Immature natural killer cell (primary cell): ENCODE results near the gene APOL6. TPM values are rescaled to one million over a fixed set of nuclear protein-coding genes. Genes with fewer than 3 reads are reported as not detected.

Source experiments
- DNase-seq, 3 donors: peaks; one replicate each; pipeline ENCODE4 v3.0.0; 2022; ENCODE audit warnings: mixed read lengths in 1 of 3
- H3K27ac Mint-ChIP-seq, 6 donors: one replicate each; pipeline ENCODE4 v1.8.0; 2020; ENCODE audit warnings: mixed read lengths in 6 of 6, mild to moderate bottlenecking in 5 of 6, inconsistent platforms in 4 of 6, moderate library complexity in 3 of 6
- H3K27me3 Mint-ChIP-seq, 3 donors: one replicate each; pipeline ENCODE4 v1.8.0; 2020 to 2021; ENCODE audit warnings: low read depth in 3 of 3, mild to moderate bottlenecking in 3 of 3, mixed read lengths in 3 of 3, moderate library complexity in 3 of 3, inconsistent platforms in 1 of 3
- H3K36me3 Mint-ChIP-seq, 3 donors: one replicate each; pipeline ENCODE4 v1.8.0; 2020; ENCODE audit warnings: mixed read lengths in 3 of 3, inconsistent platforms in 2 of 3, mild to moderate bottlenecking in 2 of 3
- H3K4me1 Mint-ChIP-seq, 2 donors: one replicate each; pipeline ENCODE4 v1.8.0; 2020; ENCODE audit warnings: inconsistent platforms in 2 of 2, mild to moderate bottlenecking in 2 of 2, mixed read lengths in 2 of 2, moderate library complexity in 1 of 2
- H3K4me3 Mint-ChIP-seq, 5 donors: one replicate each; pipeline ENCODE4 v1.8.0; 2020; ENCODE audit warnings: mild to moderate bottlenecking in 5 of 5, mixed read lengths in 5 of 5, inconsistent platforms in 3 of 5, moderate library complexity in 3 of 5
- H3K9me3 Mint-ChIP-seq, 6 donors: one replicate each; pipeline ENCODE4 v1.8.0; 2020; ENCODE audit warnings: mild to moderate bottlenecking in 6 of 6, mixed read lengths in 6 of 6, inconsistent platforms in 4 of 6, moderate library complexity in 3 of 6
- polyA plus RNA-seq, 3 donors: library from polyadenylated mRNA; unstranded; fragments of 300-500 nt; fragmentation: Illumina TruSeq; gene quantifications; one replicate each; pipeline ENCODE4 v1.2.3, GENCODE V29; 2021

Gene APOL6
- polyA plus RNA-seq, 3 donors from 2014 or later = 11.9 to 45.8 (median 18.4) TPM

- Mint-ChIP-seq H3K9me3 (no peaks in the 10 kb centered on the region), H3K4me1 (peaks cover 6 to 14% of the 10 kb centered on the region in 2 donors), H3K27me3 (peaks cover 0 to 3% (median 2%) of the 10 kb centered on the region in 3 donors), H3K36me3 (no peaks in the 10 kb centered on the region), H3K4me3 (no peak overlapping the region), H3K27ac (no peak overlapping the region)
- no peak for DNase-seq
These were observed 13.2 kb upstream of the APOL6 start for GRCh38 chr22:35634943-35635540.

- Mint-ChIP-seq H3K4me3 (no peak overlapping the region), H3K36me3 (no peaks in the 10 kb centered on the region), H3K27me3 (peaks cover 0 to 3% (median 2%) of the 10 kb centered on the region in 3 donors), H3K9me3 (no peaks in the 10 kb centered on the region), H3K4me1 (peaks cover 0 to 5% of the 10 kb centered on the region in 2 donors), H3K27ac (no peak overlapping the region)
- no peak for DNase-seq
These were observed 11.0 kb upstream of the APOL6 start for GRCh38 chr22:35637254-35637653.

- Mint-ChIP-seq H3K4me3 (no peak overlapping the region), H3K27me3 (peaks cover 0 to 2% (median under 1%) of the 10 kb centered on the region in 3 donors), H3K27ac (no peak overlapping the region), H3K9me3 (no peaks in the 10 kb centered on the region), H3K36me3 (no peaks in the 10 kb centered on the region), H3K4me1 (peaks cover 0 to 5% of the 10 kb centered on the region in 2 donors)
- no peak for DNase-seq
These were observed 10.2 kb upstream of the APOL6 start for GRCh38 chr22:35638001-35638400.

GRCh38 chr22:35638410-35638809 is 9.8 kb upstream of the APOL6 start:
- Mint-ChIP-seq H3K36me3 (no peaks in the 10 kb centered on the region), H3K27ac (no peak overlapping the region), H3K4me1 (peaks cover 0 to 4% of the 10 kb centered on the region in 2 donors), H3K9me3 (no peaks in the 10 kb centered on the region), H3K4me3 (no peak overlapping the region), H3K27me3 (peaks cover 0 to 2% (median 0%) of the 10 kb centered on the region in 3 donors)
- no peak for DNase-seq

GRCh38 chr22:35641494-35642120 is 6.6 kb upstream of the APOL6 start:
- Mint-ChIP-seq H3K4me1 (no peaks in the 10 kb centered on the region), H3K9me3 (no peaks in the 10 kb centered on the region), H3K27ac (no peak overlapping the region), H3K4me3 (no peak overlapping the region), H3K27me3 (peaks cover 0 to 3% (median 0%) of the 10 kb centered on the region in 3 donors), H3K36me3 (no peaks in the 10 kb centered on the region)
- no peak for DNase-seq

- no peaks in the 10 kb centered on the region for H3K36me3 Mint-ChIP-seq
- no peak overlapping the region for H3K4me3 Mint-ChIP-seq
- no peak for DNase-seq
- peaks cover 0 to 5% (median 0%) of the 10 kb centered on the region in 3 donors for H3K27me3 Mint-ChIP-seq
- H3K9me3 Mint-ChIP-seq = no peaks in the 10 kb centered on the region
- H3K27ac Mint-ChIP-seq = no peak overlapping the region
- H3K4me1 Mint-ChIP-seq = peaks cover 4% of the 10 kb centered on the region in 2 donors
These were observed 5.9 kb upstream of the APOL6 start for GRCh38 chr22:35642305-35642741.

GRCh38 chr22:35643991-35644390 is 4.3 kb upstream of the APOL6 start:
- Mint-ChIP-seq H3K9me3 (peaks cover 0 to 2% (median 0%) of the 10 kb centered on the region in 6 donors), H3K4me1 (peaks cover 11 to 18% of the 10 kb centered on the region in 2 donors), H3K27ac (peak overlapping the region in 1 of 6 donors; percentile 40), H3K36me3 (peaks cover 0 to 3% (median 3%) of the 10 kb centered on the region in 3 donors), H3K27me3 (peaks cover 3 to 16% (median 4%) of the 10 kb centered on the region in 3 donors), H3K4me3 (no peak overlapping the region)
- DNase-seq = no peak

GRCh38 chr22:35645646-35646045 is 2.6 kb upstream of the APOL6 start:
- peaks cover 6 to 9% (median 7%) of the 10 kb centered on the region in 3 donors for H3K36me3 Mint-ChIP-seq
- peaks cover 28 to 34% of the 10 kb centered on the region in 2 donors for H3K4me1 Mint-ChIP-seq
- no peak for DNase-seq
- peaks cover 4 to 20% (median 8%) of the 10 kb centered on the region in 3 donors for H3K27me3 Mint-ChIP-seq
- no peak overlapping the region for H3K27ac Mint-ChIP-seq
- H3K4me3 Mint-ChIP-seq = no peak overlapping the region
- peaks cover 0 to 2% (median 0%) of the 10 kb centered on the region in 6 donors for H3K9me3 Mint-ChIP-seq

GRCh38 chr22:35649026-35649553 is 844 bp downstream of the APOL6 start:
- Mint-ChIP-seq H3K36me3 (peaks cover 14 to 19% (median 16%) of the 10 kb centered on the region in 3 donors), H3K4me1 (peaks cover 56 to 64% of the 10 kb centered on the region in 2 donors), H3K27me3 (peaks cover 4 to 20% (median 8%) of the 10 kb centered on the region in 3 donors), H3K27ac (peak overlapping the region; percentile 94 to 100 (median 100)), H3K9me3 (peaks cover 0 to 2% (median 0%) of the 10 kb centered on the region in 6 donors), H3K4me3 (peak overlapping the region; percentile 94 to 100 (median 99))
- DNase-seq = no peak

- peaks cover 14 to 19% (median 19%) of the 10 kb centered on the region in 3 donors for H3K36me3 Mint-ChIP-seq
- peaks cover 62 to 70% of the 10 kb centered on the region in 2 donors for H3K4me1 Mint-ChIP-seq
These were observed 1.5 kb downstream of the APOL6 start for GRCh38 chr22:35649636-35650250.

GRCh38 chr22:35651085-35651484 is 2.8 kb downstream of the APOL6 start:
- H3K9me3 Mint-ChIP-seq = peaks cover 0 to 2% (median 0%) of the 10 kb centered on the region in 6 donors
- peaks cover 4 to 19% (median 8%) of the 10 kb centered on the region in 3 donors for H3K27me3 Mint-ChIP-seq
- H3K27ac Mint-ChIP-seq = peak overlapping the region; percentile 18 to 100 (median 81)
- peak overlapping the region; percentile 72 to 100 (median 98) for H3K4me3 Mint-ChIP-seq
- H3K36me3 Mint-ChIP-seq = peaks cover 15 to 21% (median 19%) of the 10 kb centered on the region in 3 donors
- H3K4me1 Mint-ChIP-seq = peaks cover 69 to 84% of the 10 kb centered on the region in 2 donors
- DNase-seq = no peak

More at GRCh38 chr22:35649636-35650250, 1.5 kb downstream of the APOL6 start:
- H3K9me3 Mint-ChIP-seq = peaks cover 0 to 2% (median 0%) of the 10 kb centered on the region in 6 donors
- DNase-seq = no peak
- H3K27me3 Mint-ChIP-seq = peaks cover 4 to 19% (median 8%) of the 10 kb centered on the region in 3 donors
- H3K27ac Mint-ChIP-seq = peak overlapping the region; percentile 94 to 100 (median 100)
- H3K4me3 Mint-ChIP-seq = peak overlapping the region; percentile 94 to 100 (median 99)

- Mint-ChIP-seq H3K9me3 (peaks cover 0 to 2% (median 0%) of the 10 kb centered on the region in 6 donors), H3K4me3 (peak overlapping the region in 4 of 5 donors; percentile 11 to 62 (median 28)), H3K4me1 (peaks cover 83 to 95% of the 10 kb centered on the region in 2 donors), H3K27ac (peak overlapping the region; percentile 42 to 86 (median 70)), H3K27me3 (peaks cover 0 to 12% (median 10%) of the 10 kb centered on the region in 3 donors), H3K36me3 (peaks cover 37 to 46% (median 38%) of the 10 kb centered on the region in 3 donors)
- no peak for DNase-seq
These were observed 5.6 kb downstream of the APOL6 start for GRCh38 chr22:35653824-35654223.

- H3K36me3 Mint-ChIP-seq = peaks cover 32 to 52% (median 36%) of the 10 kb centered on the region in 3 donors
- peaks cover 83 to 95% of the 10 kb centered on the region in 2 donors for H3K4me1 Mint-ChIP-seq
These were observed 8.1 kb downstream of the APOL6 start for GRCh38 chr22:35656284-35656752.

More at GRCh38 chr22:35656284-35656752, 8.1 kb downstream of the APOL6 start:
- H3K27me3 Mint-ChIP-seq = peaks cover 2 to 14% (median 10%) of the 10 kb centered on the region in 3 donors
- H3K4me3 Mint-ChIP-seq = no peak overlapping the region
- H3K27ac Mint-ChIP-seq = peak overlapping the region; percentile 65 to 100 (median 77)
- no peak for DNase-seq
- no peaks in the 10 kb centered on the region for H3K9me3 Mint-ChIP-seq
